Calu3 (cell line): ENCODE data around the gene PMM2. TPM values are rescaled to one million over a fixed set of nuclear protein-coding genes. Genes with fewer than 3 reads are reported as not detected.

Experiments used
- BruUV-seq: library from RNA; stranded (reverse); fragments of 400-500 nt; replicated peaks from 2 replicates; lab custom pipeline; 2021; lab: Mats Ljungman, UMichigan
- CTCF ChIA-PET: fragments of 300-600 bp; sonication (Branson Sonifier 250); formaldehyde crosslinking; loops from one replicate; lab custom pipeline; 2022; ENCODE audit warnings: antibody characterized with exemption; lab: Charles Lee
- DNase-seq: peaks from one replicate; pipeline ENCODE4 v3.0.0; 2022
- H3K27ac Mint-ChIP-seq: one replicate; pipeline ENCODE4 v1.8.0; 2022; ENCODE audit warnings: mixed read lengths; ENCODE audit not compliant: unreplicated experiment
- H3K27me3 Mint-ChIP-seq: one replicate; pipeline ENCODE4 v1.8.0; 2022; ENCODE audit warnings: mixed read lengths; ENCODE audit not compliant: unreplicated experiment
- H3K36me3 Mint-ChIP-seq: one replicate; pipeline ENCODE4 v1.8.0; 2022; ENCODE audit warnings: mild to moderate bottlenecking, moderate library complexity, mixed read lengths; ENCODE audit not compliant: insufficient read depth, unreplicated experiment
- H3K4me1 Mint-ChIP-seq: one replicate; pipeline ENCODE4 v1.8.0; 2022; ENCODE audit warnings: mild to moderate bottlenecking, low read depth, mixed read lengths; ENCODE audit not compliant: unreplicated experiment
- H3K4me3 Mint-ChIP-seq: one replicate; pipeline ENCODE4 v1.8.0; 2022; ENCODE audit warnings: mild to moderate bottlenecking, low read depth, moderate library complexity, mixed read lengths; ENCODE audit not compliant: unreplicated experiment
- H3K9me3 Mint-ChIP-seq: one replicate; pipeline ENCODE4 v1.8.0; 2022; ENCODE audit warnings: low read depth, mixed read lengths; ENCODE audit not compliant: unreplicated experiment
- intact Hi-C: fragments of 100-400 bp; cut with micrococcal nuclease; formaldehyde crosslinking; loops from one replicate; pipeline ENCODE4 v1.10.0; 2022; ENCODE audit not compliant: unreplicated experiment
- total RNA-seq: library from RNA; stranded (reverse); gene quantifications from 2 replicates; pipeline ENCODE4 v1.2.3, GENCODE V29; 2022
- TF ChIP-seq, protein P1 (sequence below): fragments of 200-600 bp; IDR thresholded peaks from one replicate; pipeline ENCODE4 v1.8.0; 2022; ENCODE audit warnings: antibody characterized with exemption; ENCODE audit not compliant: unreplicated experiment

Gene PMM2
- total RNA-seq, 1 experiment from 2014 or later: 88.3 TPM

DNA sequence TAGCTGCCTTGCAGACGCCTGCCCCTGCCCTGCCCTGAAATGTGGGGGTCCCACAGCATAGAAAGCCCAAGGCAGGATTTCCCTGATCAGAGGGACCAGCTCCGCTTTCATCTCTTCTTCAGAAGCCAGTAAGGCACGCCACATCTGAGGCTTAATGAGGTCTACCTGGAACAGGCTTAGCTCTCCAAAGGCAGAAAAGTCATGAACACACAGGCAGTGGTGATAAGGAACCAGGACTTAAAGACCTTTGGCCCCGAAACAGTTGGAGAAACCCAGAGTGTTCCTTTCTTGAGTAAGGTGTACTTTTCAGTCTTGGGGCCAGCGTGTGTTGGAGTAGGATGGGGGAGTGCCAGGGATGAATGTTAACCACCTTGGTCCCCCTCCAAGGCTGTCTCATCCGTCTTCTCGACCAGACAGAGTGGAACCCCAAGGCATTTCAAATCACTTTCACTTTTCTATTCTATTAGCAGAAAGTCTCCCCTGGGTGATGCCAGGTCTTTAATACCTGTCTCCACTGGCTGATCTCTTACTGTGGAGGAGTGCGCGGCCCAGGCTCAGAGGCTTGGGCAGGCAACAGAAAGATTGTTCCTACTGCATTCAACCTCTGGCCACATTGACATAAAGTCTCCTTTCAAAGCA is 44.1 kb upstream of the PMM2 start:
- TF ChIP-seq, protein P1, sequence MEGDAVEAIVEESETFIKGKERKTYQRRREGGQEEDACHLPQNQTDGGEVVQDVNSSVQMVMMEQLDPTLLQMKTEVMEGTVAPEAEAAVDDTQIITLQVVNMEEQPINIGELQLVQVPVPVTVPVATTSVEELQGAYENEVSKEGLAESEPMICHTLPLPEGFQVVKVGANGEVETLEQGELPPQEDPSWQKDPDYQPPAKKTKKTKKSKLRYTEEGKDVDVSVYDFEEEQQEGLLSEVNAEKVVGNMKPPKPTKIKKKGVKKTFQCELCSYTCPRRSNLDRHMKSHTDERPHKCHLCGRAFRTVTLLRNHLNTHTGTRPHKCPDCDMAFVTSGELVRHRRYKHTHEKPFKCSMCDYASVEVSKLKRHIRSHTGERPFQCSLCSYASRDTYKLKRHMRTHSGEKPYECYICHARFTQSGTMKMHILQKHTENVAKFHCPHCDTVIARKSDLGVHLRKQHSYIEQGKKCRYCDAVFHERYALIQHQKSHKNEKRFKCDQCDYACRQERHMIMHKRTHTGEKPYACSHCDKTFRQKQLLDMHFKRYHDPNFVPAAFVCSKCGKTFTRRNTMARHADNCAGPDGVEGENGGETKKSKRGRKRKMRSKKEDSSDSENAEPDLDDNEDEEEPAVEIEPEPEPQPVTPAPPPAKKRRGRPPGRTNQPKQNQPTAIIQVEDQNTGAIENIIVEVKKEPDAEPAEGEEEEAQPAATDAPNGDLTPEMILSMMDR: no peak
- Mint-ChIP-seq H3K27me3 (no peaks in the 10 kb centered on the region), H3K36me3 (no peaks in the 10 kb centered on the region), H3K4me1 (peaks cover 9% of the 10 kb centered on the region), H3K9me3 (no peaks in the 10 kb centered on the region), H3K27ac (no peak overlapping the region), H3K4me3 (no peak overlapping the region)
- intact Hi-C loops: no loop called here
- DNase-seq: no peak
- BruUV-seq: no TSS peak
- CTCF ChIA-PET: interaction anchor here (0.7 to 1.0 kb wide), 2 partner anchors 26 to 110 kb away, joined by 3 to 6 read pairs; no protein-coding TSS in a partner anchor

DNA sequence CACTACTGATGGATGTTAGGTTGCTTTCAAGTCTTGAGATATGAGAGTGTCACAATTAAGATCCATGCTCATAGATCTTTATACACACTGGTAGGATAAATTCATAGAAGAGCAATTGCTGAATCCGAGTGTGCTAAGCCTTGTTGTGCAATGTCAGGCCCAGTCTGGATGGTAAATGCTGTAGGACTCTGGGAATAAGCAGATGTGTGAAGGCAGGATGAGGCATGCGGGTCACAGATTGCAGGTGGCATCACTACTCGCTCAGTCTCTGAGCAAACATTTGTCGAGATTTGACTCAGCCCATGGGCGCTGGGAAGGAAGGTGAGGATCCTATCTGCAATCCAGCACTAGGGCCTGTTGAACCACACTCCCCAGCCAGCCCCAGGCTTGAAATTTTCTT is 40.9 kb upstream of the PMM2 start:
- H3K4me1 Mint-ChIP-seq: peaks cover 7% of the 10 kb centered on the region
- no peaks in the 10 kb centered on the region for H3K9me3 Mint-ChIP-seq
- intact Hi-C loops: no loop called here
- no peaks in the 10 kb centered on the region for H3K27me3 Mint-ChIP-seq
- CTCF ChIA-PET: interaction anchor here (1.4 kb wide), 1 partner anchor 14 kb away, joined by 3 read pairs; no protein-coding TSS in a partner anchor
- no peak overlapping the region for H3K4me3 Mint-ChIP-seq
- DNase-seq: no peak
- TF ChIP-seq, protein P1: no peak
- H3K27ac Mint-ChIP-seq: no peak overlapping the region
- no TSS peak for BruUV-seq
- no peaks in the 10 kb centered on the region for H3K36me3 Mint-ChIP-seq

DNA sequence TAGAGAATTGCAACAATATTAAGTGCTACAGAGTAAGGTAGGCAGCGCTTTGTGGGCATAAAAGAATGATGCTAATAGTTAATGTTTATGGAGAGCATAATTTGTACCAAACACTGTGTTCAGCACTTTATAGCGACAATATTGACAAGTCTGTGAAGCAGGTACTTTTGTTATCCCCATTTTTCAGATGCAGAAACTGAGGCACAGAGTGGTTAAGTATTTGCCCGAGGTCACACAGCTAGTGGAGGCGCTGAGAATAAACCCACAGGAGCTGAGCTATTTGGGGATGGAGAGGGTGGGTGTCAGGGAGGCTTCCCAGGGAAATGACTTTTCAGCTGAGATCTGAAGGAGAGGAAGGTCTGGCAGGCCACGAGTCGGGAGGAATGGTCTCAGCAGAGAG is 39.6 kb upstream of the PMM2 start:
- no TSS peak for BruUV-seq
- DNase-seq: no peak
- TF ChIP-seq, protein P1: no peak

DNA sequence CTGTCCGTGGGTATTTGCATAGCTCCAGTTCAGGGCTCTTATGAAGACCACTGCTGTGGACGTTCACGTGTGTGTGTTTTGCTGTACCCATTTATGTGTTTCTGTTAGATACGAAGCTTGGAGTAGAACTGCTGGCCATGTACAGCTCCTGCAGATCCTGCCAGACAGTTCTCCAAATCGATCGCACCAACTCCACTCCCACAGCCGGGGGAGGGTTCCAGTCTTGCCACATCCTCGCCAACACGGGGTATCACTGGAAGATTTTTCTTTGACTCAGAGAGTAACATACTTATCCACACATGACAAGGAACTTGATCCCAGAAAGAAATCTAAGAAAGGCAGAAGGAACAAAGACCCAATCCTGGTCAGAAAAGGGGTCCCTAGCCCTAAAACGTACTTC is 37.6 kb upstream of the PMM2 start:
- BruUV-seq: no TSS peak
- TF ChIP-seq, protein P1: no peak
- Mint-ChIP-seq H3K4me1 (no peaks in the 10 kb centered on the region), H3K4me3 (no peak overlapping the region), H3K27me3 (no peaks in the 10 kb centered on the region), H3K36me3 (no peaks in the 10 kb centered on the region), H3K27ac (no peak overlapping the region), H3K9me3 (no peaks in the 10 kb centered on the region)
- CTCF ChIA-PET: no interaction called here
- DNase-seq: no peak
- intact Hi-C loops: no loop called here

More for the DNA sequence above, 39.6 kb upstream of the PMM2 start:
- CTCF ChIA-PET: no interaction called here
- H3K27ac Mint-ChIP-seq: no peak overlapping the region
- no peaks in the 10 kb centered on the region for H3K4me1 Mint-ChIP-seq
- no peak overlapping the region for H3K4me3 Mint-ChIP-seq
- H3K27me3 Mint-ChIP-seq: no peaks in the 10 kb centered on the region
- no peaks in the 10 kb centered on the region for H3K9me3 Mint-ChIP-seq
- H3K36me3 Mint-ChIP-seq: no peaks in the 10 kb centered on the region
- intact Hi-C loops: no loop called here
